ENCODE measurements around the gene D2HGDH. TPM values are rescaled to one million over a fixed set of nuclear protein-coding genes. Genes with fewer than 3 reads are reported as not detected.

The D2HGDH gene
- total RNA-seq (10 to 100 TPM; 32.5 to 49.8 (median 41.1) TPM), polyA plus RNA-seq (1 to 10 TPM; 3.5 to 5.3 TPM), total RNA-seq (58.2 reads per million, percentile 74 among the genes with 10 or more reads in this experiment)

- Mint-ChIP-seq H3K27me3 (no peaks in the 10 kb centered on the region), H3K4me3 (peak within 1 kb of the TSS; percentile 79 to 89 (median 84)), H3K4me1 (peaks cover 9 to 54% (median 43%) of the 10 kb centered on the region in 7 donors), H3K36me3 (peaks cover 0 to 5% (median 0%) of the 10 kb centered on the region in 5 donors), H3K27ac (peak within 1 kb of the TSS in 8 of 9 donors; percentile 40 to 79 (median 72)), H3K9me3 (no peaks in the 10 kb centered on the region)
- DNase-seq (peak; percentile 85 to 99 (median 91)), ATAC-seq (peak; percentile 98)
- Histone ChIP-seq H3K9me3 (ENCODE audit: control insufficient read depth in 2 of 3, low read length in 3 of 3) (no peaks in the 10 kb centered on the region), H3K36me3 (ENCODE audit: control insufficient read depth in 2 of 3, insufficient read depth in 3 of 3, low read length in 3 of 3) (peaks cover 0 to 12% (median 0%) of the 10 kb centered on the region in 3 experiments), H3K27me3 (ENCODE audit: control insufficient read depth in 2 of 2, insufficient read depth in 2 of 2, low read length in 2 of 2) (no peaks in the 10 kb centered on the region), H3K4me3 (ENCODE audit: low read length) (peak within 1 kb of the TSS; percentile 88), H3K27ac (ENCODE audit: low read depth, low read length) (peak within 1 kb of the TSS; percentile 75), H3K4me1 (ENCODE audit: control insufficient read depth in 2 of 2, insufficient read depth in 2 of 2, low read length in 2 of 2) (peaks cover 9% of the 10 kb centered on the region in 2 donors)
- ChIA-PET POLR2A (interaction anchor here (0.7 to 1.8 kb wide), 5 partner anchors 33 to 147 kb away, joined by 3 to 22 read pairs (median 3); partner anchors contain the start of genes DTYMK and ING5), CTCF (interaction anchor here (1.3 to 1.5 kb wide), 2 partner anchors 33 to 144 kb away, joined by 3 to 5 read pairs; partner anchors contain the start of gene ING5)
- intact Hi-C loops (cut with micrococcal nuclease) = loop anchor here (1.0 to 10.0 kb wide), 13 partner anchors 32 to 1297 kb away; partner anchors contain the start of genes ATG4B (in 2 of the 2), DTYMK (in 2 of the 2), FARP2 (in 2 of the 2) and ING5 (in 2 of the 2)
These were observed at the start of gene D2HGDH for GRCh38 chr2:241734467-241735208. D2HGDH (plus strand) TSS chr2:241734630; CDS start chr2:241735225, 595 bp downstream.

GRCh38 chr2:241686324-241686649, 48.1 kb upstream of the D2HGDH start:
- H3K9me3 Mint-ChIP-seq = peaks cover 0 to 3% (median 0%) of the 10 kb centered on the region in 11 donors
- peak overlapping the region; percentile 83 for H3K4me3 ChIP-seq (ENCODE audit: low read length)
- peaks cover 8 to 18% of the 10 kb centered on the region in 2 donors for H3K4me1 ChIP-seq (ENCODE audit: control insufficient read depth in 2 of 2, insufficient read depth in 2 of 2, low read length in 2 of 2)
- ChIA-PET POLR2A (interaction anchor here (0.6 to 3.9 kb wide), 10 partner anchors 9 to 372 kb away, joined by 3 to 86 read pairs (median 4); partner anchors contain the start of genes D2HGDH, HDLBP, ING5 and SEPTIN2), CTCF (interaction anchor here (1.0 to 1.4 kb wide), 2 partner anchors 12 to 16 kb away, joined by 3 to 12 read pairs; partner anchors contain the start of gene ING5)
- ATAC-seq (no peak), DNase-seq (peak in 1 of 9 donors; percentile 33)
- peak overlapping the region; percentile 81 for H3K27ac ChIP-seq (ENCODE audit: low read depth, low read length)
- no peaks in the 10 kb centered on the region for H3K27me3 ChIP-seq (ENCODE audit: control insufficient read depth in 2 of 2, insufficient read depth in 2 of 2, low read length in 2 of 2)
- no peaks in the 10 kb centered on the region for H3K27me3 Mint-ChIP-seq
- H3K36me3 ChIP-seq (ENCODE audit: control insufficient read depth in 2 of 3, insufficient read depth in 3 of 3, low read length in 3 of 3) = peaks cover 0 to 30% (median 0%) of the 10 kb centered on the region in 3 experiments
- H3K4me1 Mint-ChIP-seq = peaks cover 4 to 40% (median 31%) of the 10 kb centered on the region in 7 donors
- H3K27ac Mint-ChIP-seq = peak overlapping the region; percentile 36 to 88 (median 78)
- intact Hi-C loops (cut with micrococcal nuclease) = loop anchor here (1.0 to 5.0 kb wide), 13 partner anchors 15 to 1119 kb away; partner anchors contain the start of genes ATG4B (in 2 of the 2), CAPN10 (in 2 of the 2), D2HGDH (in 2 of the 2) and HDLBP (in 2 of the 2)
- H3K4me3 Mint-ChIP-seq = peak overlapping the region; percentile 84 to 98 (median 92)
- H3K36me3 Mint-ChIP-seq = peaks cover 0 to 16% (median 6%) of the 10 kb centered on the region in 5 donors
- H3K9me3 ChIP-seq (ENCODE audit: control insufficient read depth in 2 of 3, low read length in 3 of 3) = no peaks in the 10 kb centered on the region

- Mint-ChIP-seq H3K4me3 (peak within 1 kb of the TSS; percentile 84 to 98 (median 95)), H3K36me3 (peaks cover 0 to 11% (median 6%) of the 10 kb centered on the region in 5 donors), H3K4me1 (peaks cover 4 to 40% (median 31%) of the 10 kb centered on the region in 7 donors), H3K27ac (peak within 1 kb of the TSS; percentile 74 to 96 (median 88)), H3K27me3 (no peaks in the 10 kb centered on the region), H3K9me3 (peaks cover 0 to 3% (median 0%) of the 10 kb centered on the region in 11 donors)
- ChIA-PET CTCF (interaction anchor here (1.0 to 1.4 kb wide), 2 partner anchors 12 to 15 kb away, joined by 3 to 12 read pairs; partner anchors contain the start of gene ING5), POLR2A (interaction anchor here (0.6 to 3.9 kb wide), 11 partner anchors 9 to 372 kb away, joined by 3 to 86 read pairs (median 4); partner anchors contain the start of genes D2HGDH, HDLBP, ING5 and SEPTIN2)
- intact Hi-C loops (cut with micrococcal nuclease) = loop anchor here (1.0 to 5.0 kb wide), 13 partner anchors 14 to 1120 kb away; partner anchors contain the start of genes ATG4B (in 2 of the 2), CAPN10 (in 2 of the 2), D2HGDH (in 2 of the 2) and HDLBP (in 2 of the 2)
- H3K4me1 ChIP-seq (ENCODE audit: control insufficient read depth in 2 of 2, insufficient read depth in 2 of 2, low read length in 2 of 2) = peaks cover 8 to 18% of the 10 kb centered on the region in 2 donors
- no peaks in the 10 kb centered on the region for H3K9me3 ChIP-seq (ENCODE audit: control insufficient read depth in 2 of 3, low read length in 3 of 3)
- ATAC-seq = peak; percentile 97
- DNase-seq = peak; percentile 92 to 98 (median 97)
- H3K27me3 ChIP-seq (ENCODE audit: control insufficient read depth in 2 of 2, insufficient read depth in 2 of 2, low read length in 2 of 2) = no peaks in the 10 kb centered on the region
- peaks cover 0 to 30% (median 0%) of the 10 kb centered on the region in 3 experiments for H3K36me3 ChIP-seq (ENCODE audit: control insufficient read depth in 2 of 3, insufficient read depth in 3 of 3, low read length in 3 of 3)
- H3K27ac ChIP-seq (ENCODE audit: low read depth, low read length) = peak within 1 kb of the TSS; percentile 81
- peak within 1 kb of the TSS; percentile 91 for H3K4me3 ChIP-seq (ENCODE audit: low read length)
These were observed 47.6 kb upstream of the D2HGDH start, which contains the start of gene DTYMK for GRCh38 chr2:241686650-241687425. DTYMK (minus strand) TSS chr2:241686815; CDS start chr2:241686783, 32 bp downstream.

DNA sequence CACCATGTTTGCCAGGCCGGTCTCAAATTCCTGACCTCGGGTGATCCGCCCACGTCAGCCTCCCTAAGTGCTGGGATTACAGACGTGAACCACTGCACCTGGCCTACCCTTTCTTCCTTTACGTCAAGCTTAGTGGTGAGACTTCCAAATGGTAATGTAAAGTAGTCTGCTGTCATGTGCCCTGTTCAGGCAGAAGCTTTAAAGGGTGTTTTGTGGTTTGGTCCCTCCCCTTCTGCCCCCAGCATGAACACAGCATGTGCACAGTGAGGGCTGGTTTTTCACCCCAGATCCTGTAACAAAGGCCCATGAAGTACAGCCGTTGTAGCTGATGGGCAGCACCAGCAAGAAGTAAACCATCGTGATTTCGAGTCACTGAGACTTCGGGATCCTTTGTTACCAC, 45.1 kb upstream of the D2HGDH start:
- intact Hi-C loops (cut with micrococcal nuclease) = loop anchor here (5.0 kb wide), 2 partner anchors 173 to 1122 kb away; partner anchors contain the start of gene RNPEPL1 (in 1 of the 2)
- peak overlapping the region in 8 of 10 donors; percentile 10 to 90 (median 51) for H3K4me3 Mint-ChIP-seq
- Histone ChIP-seq H3K4me3 (ENCODE audit: low read length) (no peak overlapping the region), H3K9me3 (ENCODE audit: control insufficient read depth in 2 of 3, low read length in 3 of 3) (no peaks in the 10 kb centered on the region), H3K27me3 (ENCODE audit: control insufficient read depth in 2 of 2, insufficient read depth in 2 of 2, low read length in 2 of 2) (no peaks in the 10 kb centered on the region), H3K36me3 (ENCODE audit: control insufficient read depth in 2 of 3, insufficient read depth in 3 of 3, low read length in 3 of 3) (peaks cover 0 to 36% (median 0%) of the 10 kb centered on the region in 3 experiments), H3K4me1 (ENCODE audit: control insufficient read depth in 2 of 2, insufficient read depth in 2 of 2, low read length in 2 of 2) (peaks cover 8 to 18% of the 10 kb centered on the region in 2 donors), H3K27ac (ENCODE audit: low read depth, low read length) (no peak overlapping the region)
- ChIA-PET POLR2A (interaction anchor here (0.5 to 3.9 kb wide), 4 partner anchors 11 to 375 kb away, joined by 3 to 86 read pairs (median 4); partner anchors contain the start of genes D2HGDH and ING5), CTCF (interaction anchor here (1.7 to 2.0 kb wide), 2 partner anchors 8 to 13 kb away, joined by 9 read pairs; partner anchors contain the start of gene ING5)
- ATAC-seq (no peak), DNase-seq (peak in 3 of 9 donors; percentile 35 to 75 (median 70))
- peaks cover 4 to 38% (median 29%) of the 10 kb centered on the region in 7 donors for H3K4me1 Mint-ChIP-seq
- H3K9me3 Mint-ChIP-seq = peaks cover 0 to 2% (median 0%) of the 10 kb centered on the region in 11 donors
- no peaks in the 10 kb centered on the region for H3K27me3 Mint-ChIP-seq
- H3K36me3 Mint-ChIP-seq = peaks cover 0 to 14% (median 4%) of the 10 kb centered on the region in 5 donors
- peak overlapping the region in 6 of 9 donors; percentile 18 to 95 (median 82) for H3K27ac Mint-ChIP-seq

DNA sequence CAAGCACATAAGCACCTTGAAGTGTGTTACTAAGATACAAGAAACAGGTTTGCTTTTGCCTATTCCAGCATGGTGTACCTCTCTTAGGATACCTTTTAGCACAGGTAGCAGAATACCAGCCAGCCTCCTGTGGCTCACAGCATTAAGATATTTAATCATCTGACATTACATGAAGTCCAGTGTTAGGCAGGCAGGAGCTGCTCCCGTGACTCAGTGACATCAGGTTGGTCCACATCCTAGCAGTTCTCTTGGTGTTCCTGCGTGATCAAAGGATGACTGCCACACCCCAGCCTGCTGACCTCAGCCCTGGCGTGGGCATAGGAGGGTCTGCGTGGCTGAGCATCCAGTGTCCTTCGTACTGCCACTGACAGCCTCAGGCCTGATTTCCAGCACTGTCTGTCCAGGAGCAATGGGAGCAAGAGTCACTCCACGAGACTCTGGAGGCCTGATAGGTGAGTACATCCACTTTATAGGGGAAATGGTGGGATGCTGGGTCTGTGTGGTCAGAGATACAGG, 44.2 kb upstream of the D2HGDH start:
- CTCF ChIA-PET = no interaction called here
- H3K27me3 Mint-ChIP-seq = no peaks in the 10 kb centered on the region
- peak overlapping the region in 2 of 9 donors; percentile 46 to 95 for H3K27ac Mint-ChIP-seq
- H3K4me1 ChIP-seq (ENCODE audit: control insufficient read depth in 2 of 2, insufficient read depth in 2 of 2, low read length in 2 of 2) = peaks cover 8 to 18% of the 10 kb centered on the region in 2 donors
- peaks cover 0 to 12% (median 3%) of the 10 kb centered on the region in 5 donors for H3K36me3 Mint-ChIP-seq
- H3K4me1 Mint-ChIP-seq = peaks cover 4 to 33% (median 24%) of the 10 kb centered on the region in 7 donors
- DNase-seq (no peak), ATAC-seq (no peak)
- intact Hi-C loops (cut with micrococcal nuclease) = no loop called here
- peaks cover 0 to 45% (median 0%) of the 10 kb centered on the region in 3 experiments for H3K36me3 ChIP-seq (ENCODE audit: control insufficient read depth in 2 of 3, insufficient read depth in 3 of 3, low read length in 3 of 3)
- H3K9me3 ChIP-seq (ENCODE audit: control insufficient read depth in 2 of 3, low read length in 3 of 3) = no peaks in the 10 kb centered on the region
- H3K27ac ChIP-seq (ENCODE audit: low read depth, low read length) = no peak overlapping the region
- POLR2A ChIA-PET = interaction anchor here (0.6 to 2.1 kb wide), 2 partner anchors 11 to 27 kb away, joined by 3 to 11 read pairs; partner anchors contain the start of gene ING5
- H3K27me3 ChIP-seq (ENCODE audit: control insufficient read depth in 2 of 2, insufficient read depth in 2 of 2, low read length in 2 of 2) = no peaks in the 10 kb centered on the region
- H3K4me3 ChIP-seq (ENCODE audit: low read length) = no peak overlapping the region
- peaks cover 0 to 1% (median 0%) of the 10 kb centered on the region in 11 donors for H3K9me3 Mint-ChIP-seq
- peak overlapping the region in 1 of 10 donors; percentile 59 for H3K4me3 Mint-ChIP-seq

Data from naive thymus-derived CD4-positive, alpha-beta T cell (primary cell).